ENCODE data around the gene DCDC2B.

The DCDC2B gene

DNA sequence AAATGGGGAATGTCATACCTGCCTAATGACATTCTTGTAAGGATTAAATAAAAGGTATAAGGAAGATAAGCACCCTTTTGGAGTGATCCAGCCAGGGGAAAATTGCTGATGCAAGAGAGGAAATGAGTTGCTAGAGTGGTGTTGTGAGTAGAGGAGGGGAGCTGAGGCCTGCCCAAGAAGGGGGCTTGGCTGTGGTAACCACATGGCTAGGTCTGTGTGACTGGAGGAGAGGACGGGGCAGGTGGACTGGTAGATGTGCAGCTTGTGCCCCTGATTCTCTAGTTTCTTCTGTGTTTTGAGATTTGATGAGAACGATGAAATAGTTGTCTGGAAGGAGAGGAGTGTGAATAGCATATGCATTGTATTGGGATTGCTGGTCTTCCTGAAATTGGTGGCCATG, 22.8 kb upstream of the DCDC2B start:
- FAIRE-seq (no peak), DNase-seq (ENCODE audit: insufficient read length, low spot score) (no peak)
- TF ChIP-seq POLR2A (IDR thresholded peaks at IDR 0.05; ENCODE audit: low read depth, low read length): no peak

DNA sequence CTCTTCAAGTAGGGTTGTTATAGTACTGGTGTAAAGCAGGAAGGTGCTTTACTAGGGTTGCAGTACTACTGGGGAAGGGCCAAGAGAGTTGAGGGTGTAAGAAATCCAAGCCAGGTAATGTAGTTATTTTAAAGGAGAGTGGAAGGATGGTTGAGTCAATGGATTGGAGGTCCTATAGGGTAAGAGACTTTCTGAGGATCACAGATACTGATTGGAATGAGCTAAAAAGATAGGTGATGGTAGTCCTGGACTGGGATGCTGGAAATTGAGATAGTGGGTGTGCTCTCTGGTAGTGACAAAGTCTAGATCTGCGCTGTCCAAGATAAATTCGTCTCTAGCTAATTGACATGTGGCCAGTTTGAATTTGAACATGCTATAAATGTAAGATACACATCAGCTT, 22.4 kb upstream of the DCDC2B start:
- TF ChIP-seq POLR2A (IDR thresholded peaks at IDR 0.05; ENCODE audit: low read depth, low read length): no peak
- DNase-seq (ENCODE audit: insufficient read length, low spot score): no peak
- no peak for FAIRE-seq

DNA sequence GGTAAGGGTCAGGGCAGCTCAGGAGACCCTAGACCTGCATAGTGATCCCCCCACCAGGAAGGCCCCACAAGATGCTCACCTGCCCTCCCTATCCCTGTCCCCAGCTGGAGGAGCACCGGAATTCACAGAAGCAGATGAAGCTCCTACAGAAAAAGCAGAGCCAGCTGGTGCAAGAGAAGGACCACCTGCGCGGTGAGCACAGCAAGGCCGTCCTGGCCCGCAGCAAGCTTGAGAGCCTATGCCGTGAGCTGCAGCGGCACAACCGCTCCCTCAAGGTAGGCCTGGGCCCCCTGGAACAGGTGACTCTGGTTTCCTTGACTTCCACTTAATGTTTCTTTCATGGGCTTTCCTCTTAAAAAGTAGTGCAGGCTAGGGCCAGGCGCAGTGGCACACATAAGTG, 21.0 kb upstream of the DCDC2B start:
- no peak for TF ChIP-seq POLR2A (IDR thresholded peaks at IDR 0.05; ENCODE audit: low read depth, low read length)
- FAIRE-seq (no peak), DNase-seq (ENCODE audit: insufficient read length, low spot score) (no peak)

DNA sequence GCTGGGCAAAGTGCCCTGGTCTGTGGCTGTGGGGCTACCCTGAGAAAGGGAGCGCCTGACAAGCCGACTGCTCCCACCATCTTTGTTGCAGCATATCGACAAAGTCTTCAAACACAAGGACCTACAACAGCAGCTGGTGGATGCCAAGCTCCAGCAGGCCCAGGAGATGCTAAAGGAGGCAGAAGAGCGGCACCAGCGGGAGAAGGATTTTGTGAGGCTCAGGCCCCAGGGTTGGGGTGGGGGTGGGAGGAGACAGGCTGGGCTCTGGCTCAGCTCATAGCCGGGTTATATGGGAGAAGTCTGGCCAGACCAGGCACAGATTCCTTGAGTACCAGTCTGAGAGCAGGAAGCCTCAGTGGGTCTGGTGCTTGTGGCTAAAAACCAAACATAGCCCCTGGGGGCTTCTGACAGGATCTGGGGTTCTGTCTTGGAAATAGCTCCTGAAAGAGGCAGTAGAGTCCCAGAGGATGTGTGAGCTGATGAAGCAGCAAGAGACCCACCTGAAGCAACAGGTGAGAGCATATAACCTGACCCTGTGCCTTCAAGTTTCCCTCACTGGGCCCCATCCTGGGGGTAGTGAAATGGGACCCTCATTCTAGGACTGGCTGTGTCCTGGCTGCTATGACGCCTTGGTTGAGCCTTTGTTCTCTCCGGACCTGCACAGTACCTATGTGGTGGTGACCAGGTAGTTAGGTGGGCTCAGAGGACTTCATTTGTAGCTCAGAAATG, 16.5 kb upstream of the DCDC2B start:
- TF ChIP-seq POLR2A (IDR thresholded peaks at IDR 0.05; ENCODE audit: low read depth, low read length): no peak
- FAIRE-seq (no peak), DNase-seq (ENCODE audit: insufficient read length, low spot score) (no peak)

DNA sequence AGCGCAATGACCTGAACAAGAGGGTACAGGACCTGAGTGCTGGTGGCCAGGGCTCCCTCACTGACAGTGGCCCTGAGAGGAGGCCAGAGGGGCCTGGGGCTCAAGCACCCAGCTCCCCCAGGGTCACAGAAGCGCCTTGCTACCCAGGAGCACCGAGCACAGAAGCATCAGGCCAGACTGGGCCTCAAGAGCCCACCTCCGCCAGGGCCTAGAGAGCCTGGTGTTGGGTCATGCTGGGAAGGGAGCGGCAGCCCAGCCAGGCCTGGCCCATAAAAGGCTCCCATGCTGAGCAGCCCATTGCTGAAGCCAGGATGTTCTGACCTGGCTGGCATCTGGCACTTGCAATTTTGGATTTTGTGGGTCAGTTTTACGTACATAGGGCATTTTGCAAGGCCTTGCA, 13.9 kb upstream of the DCDC2B start:
- FAIRE-seq (no peak), DNase-seq (ENCODE audit: insufficient read length, low spot score) (no peak)
- no peak for TF ChIP-seq POLR2A (IDR thresholded peaks at IDR 0.05; ENCODE audit: low read depth, low read length)

DNA sequence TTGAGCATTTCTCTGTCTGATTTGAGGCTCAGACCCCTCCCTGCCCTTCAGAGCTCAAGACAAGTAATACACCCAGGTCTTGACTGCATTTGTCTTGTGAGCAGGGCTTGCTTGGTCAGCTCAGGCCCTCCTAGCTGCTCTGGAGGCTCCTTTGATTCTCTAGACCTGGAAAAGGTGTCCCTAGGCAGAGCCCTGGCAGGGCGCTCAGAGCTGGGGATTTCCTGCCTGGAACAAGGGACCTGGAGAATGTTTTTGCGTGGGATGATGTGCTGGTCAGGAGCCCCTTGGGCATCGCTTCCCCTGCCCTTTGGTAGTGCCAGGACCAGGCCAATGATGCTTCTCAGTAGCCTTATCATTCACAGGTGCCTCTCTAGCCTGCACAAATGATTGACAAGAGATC, 13.4 kb upstream of the DCDC2B start:
- DNase-seq (ENCODE audit: insufficient read length, low spot score): no peak
- no peak for FAIRE-seq
- TF ChIP-seq POLR2A (IDR thresholded peaks at IDR 0.05; ENCODE audit: low read depth, low read length): no peak

DNA sequence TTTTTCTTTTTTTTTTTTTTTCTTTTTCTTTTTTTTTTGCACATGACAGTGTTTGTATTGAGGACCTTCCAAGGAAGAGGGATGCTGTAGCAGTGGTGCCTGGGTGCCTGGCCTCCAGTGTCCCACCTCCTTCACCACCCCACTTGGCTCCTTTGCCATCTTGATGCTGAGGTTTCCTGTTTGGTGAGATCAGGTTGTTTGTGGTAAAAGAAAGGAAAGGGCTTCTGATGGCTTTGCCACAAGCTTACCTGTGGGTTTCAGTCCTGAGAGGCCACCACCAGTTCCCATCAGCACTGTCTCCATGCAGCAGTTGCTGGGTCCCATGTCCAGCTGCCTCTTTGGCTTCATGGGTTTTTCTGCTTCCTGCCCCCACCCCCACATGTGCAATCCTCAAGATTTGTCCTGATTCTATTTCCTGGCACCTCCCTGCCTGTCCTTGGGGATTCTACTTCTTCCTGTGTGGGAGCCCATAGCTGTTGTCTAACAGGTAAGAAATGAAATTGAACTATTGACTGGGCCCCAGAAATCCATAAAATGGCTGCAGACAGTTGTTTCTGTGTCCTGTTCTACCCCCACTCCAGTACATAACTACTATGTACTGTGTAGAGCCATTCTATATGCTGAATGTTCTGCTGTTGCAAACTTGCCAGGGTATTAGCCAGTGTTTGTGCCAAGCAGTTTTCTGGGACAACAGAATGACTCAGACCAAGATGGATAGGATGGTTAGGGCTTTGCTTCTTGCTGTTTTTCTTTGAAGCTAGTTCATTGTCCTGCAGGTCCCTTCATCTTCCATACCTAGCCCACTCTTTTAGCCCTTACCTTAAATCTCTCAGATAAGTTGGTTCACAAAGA, 12.7 kb upstream of the DCDC2B start:
- no peak for FAIRE-seq

DNA sequence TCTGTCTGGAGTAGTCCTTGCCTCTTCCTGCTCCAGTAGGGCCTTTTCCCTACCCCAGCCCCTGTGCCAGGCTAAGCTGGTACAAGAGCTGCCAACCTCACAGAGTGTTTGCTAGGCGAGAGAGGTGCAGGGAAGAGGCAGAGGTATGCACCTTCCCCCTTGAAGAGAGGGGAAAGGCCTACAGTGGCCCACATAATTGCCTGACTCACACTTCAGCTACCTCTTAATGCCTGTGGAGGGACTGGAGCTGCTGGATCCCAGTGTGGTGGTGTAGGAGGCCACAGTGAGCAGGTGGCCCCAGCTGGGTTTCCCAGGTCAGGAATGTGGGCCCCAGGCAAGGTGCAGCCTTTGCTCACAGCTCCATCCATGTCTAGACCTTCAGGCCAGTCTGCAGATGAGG, 11.8 kb upstream of the DCDC2B start:
- DNase-seq (ENCODE audit: insufficient read length, low spot score) (no peak), FAIRE-seq (no peak)
- no peak for TF ChIP-seq POLR2A (IDR thresholded peaks at IDR 0.05; ENCODE audit: low read depth, low read length)

More for the DNA sequence above, 12.7 kb upstream of the DCDC2B start:
- TF ChIP-seq POLR2A (IDR thresholded peaks at IDR 0.05; ENCODE audit: low read depth, low read length): no peak
- DNase-seq (ENCODE audit: insufficient read length, low spot score): no peak

DNA sequence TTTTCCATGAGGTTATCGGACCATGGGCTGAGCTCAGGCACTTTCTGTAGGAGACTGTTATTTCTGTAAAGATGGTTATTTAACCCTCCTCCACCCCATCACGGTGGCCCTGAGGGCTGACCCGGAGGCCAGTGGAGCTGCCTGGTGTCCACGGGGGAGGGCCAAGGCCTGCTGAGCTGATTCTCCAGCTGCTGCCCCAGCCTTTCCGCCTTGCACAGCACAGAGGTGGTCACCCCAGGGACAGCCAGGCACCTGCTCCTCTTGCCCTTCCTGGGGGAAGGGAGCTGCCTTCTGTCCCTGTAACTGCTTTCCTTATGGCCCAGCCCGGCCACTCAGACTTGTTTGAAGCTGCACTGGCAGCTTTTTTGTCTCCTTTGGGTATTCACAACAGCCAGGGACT, 11.1 kb upstream of the DCDC2B start:
- DNase-seq (ENCODE audit: insufficient read length, low spot score): no peak
- TF ChIP-seq POLR2A (IDR thresholded peaks at IDR 0.05; ENCODE audit: low read depth, low read length): no peak
- no peak for FAIRE-seq

DNA sequence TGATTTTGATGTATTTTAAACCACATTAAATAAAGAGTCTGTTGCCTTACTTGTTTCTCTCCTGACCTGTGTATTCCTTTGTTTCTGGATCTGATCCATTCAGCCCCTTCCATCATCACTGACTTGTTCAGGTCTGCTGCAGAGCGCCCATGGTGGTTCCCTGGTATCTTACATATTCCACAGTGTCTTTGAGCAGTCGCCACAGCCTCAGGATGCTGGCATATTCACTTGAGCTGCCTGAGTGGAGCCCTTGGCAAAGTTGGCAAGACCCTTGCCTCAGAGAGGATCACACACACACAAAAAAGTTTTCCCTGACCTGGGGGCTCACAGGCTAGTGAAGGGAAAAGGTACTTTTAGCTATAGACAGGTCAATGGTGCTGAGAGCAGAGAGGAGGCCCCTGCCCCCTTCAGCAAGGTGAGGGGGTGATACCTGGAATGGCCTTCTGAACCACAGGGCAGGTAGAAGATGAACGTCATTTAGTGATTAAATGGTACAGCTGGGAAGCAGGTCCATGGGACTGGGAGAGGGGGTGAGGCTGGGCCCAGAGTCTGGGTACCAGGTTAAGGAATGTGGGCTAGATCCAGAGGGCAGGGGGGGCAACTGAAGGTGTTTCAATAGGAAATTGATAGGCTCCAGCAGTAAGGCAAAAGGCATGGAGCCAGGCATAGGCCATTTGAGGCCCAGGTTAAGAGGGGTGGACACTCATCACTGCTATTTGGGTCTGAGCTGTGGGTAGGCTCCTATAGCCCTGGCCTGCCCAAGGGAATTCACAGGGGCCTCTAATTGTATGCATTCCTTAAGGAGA, 10.4 kb upstream of the DCDC2B start:
- TF ChIP-seq POLR2A (IDR thresholded peaks at IDR 0.05; ENCODE audit: low read depth, low read length): no peak
- FAIRE-seq: no peak
- no peak for DNase-seq (ENCODE audit: insufficient read length, low spot score)

DNA sequence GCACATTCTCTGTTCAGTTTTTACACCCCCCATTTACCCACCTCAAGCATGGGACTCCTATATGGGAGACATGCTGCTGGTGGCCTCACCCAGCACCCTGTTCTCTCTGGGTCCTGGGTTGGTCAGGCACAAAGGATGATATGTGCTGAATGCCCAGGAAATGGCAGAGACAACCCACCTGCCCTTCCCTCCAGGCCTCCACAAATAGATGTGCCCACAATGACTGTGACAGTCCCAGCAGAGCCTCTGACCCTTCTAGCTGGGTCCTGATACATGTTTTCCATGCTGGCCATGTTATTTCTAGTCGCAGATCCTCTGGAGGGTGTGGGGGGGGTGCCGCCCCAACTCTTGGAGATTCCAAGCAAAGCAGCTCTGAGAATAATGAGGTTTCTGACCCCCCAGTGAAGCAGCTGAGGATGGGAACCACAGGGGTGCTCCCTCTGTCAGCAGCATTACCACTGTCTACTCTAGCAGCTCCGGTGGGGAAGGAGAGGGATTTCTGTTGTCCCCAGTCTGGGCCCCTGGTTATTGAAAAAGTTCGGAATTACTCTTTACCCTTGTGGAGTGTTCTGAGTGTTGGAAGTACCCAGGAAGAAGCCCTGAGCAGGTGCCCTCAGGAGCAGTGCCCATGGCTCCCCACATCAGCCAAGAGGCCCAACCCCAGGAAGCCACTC, 9.7 kb upstream of the DCDC2B start:
- FAIRE-seq: no peak
- DNase-seq (ENCODE audit: insufficient read length, low spot score): no peak
- no peak for TF ChIP-seq POLR2A (IDR thresholded peaks at IDR 0.05; ENCODE audit: low read depth, low read length)

DNA sequence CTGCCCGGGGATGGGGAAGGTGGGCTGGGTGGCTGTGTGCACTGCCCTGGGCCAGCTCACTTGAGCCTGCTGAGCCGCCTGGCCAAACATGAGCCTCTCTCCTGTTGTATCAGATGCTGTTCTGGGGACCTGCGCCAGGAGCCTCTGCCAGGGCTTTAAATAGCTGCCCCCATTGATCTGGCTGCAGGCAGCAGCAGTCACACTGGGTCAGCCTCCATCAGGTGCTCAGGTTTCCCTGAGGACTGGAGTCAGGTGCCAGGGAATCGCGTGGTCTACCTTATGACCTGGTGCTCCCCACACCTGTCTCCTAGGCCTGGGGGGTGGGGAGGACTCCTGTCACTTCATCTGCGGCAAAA, 9.2 kb upstream of the DCDC2B start:
- FAIRE-seq (no peak), DNase-seq (ENCODE audit: insufficient read length, low spot score) (no peak)
- TF ChIP-seq POLR2A (IDR thresholded peaks at IDR 0.05; ENCODE audit: low read depth, low read length): no peak

DNA sequence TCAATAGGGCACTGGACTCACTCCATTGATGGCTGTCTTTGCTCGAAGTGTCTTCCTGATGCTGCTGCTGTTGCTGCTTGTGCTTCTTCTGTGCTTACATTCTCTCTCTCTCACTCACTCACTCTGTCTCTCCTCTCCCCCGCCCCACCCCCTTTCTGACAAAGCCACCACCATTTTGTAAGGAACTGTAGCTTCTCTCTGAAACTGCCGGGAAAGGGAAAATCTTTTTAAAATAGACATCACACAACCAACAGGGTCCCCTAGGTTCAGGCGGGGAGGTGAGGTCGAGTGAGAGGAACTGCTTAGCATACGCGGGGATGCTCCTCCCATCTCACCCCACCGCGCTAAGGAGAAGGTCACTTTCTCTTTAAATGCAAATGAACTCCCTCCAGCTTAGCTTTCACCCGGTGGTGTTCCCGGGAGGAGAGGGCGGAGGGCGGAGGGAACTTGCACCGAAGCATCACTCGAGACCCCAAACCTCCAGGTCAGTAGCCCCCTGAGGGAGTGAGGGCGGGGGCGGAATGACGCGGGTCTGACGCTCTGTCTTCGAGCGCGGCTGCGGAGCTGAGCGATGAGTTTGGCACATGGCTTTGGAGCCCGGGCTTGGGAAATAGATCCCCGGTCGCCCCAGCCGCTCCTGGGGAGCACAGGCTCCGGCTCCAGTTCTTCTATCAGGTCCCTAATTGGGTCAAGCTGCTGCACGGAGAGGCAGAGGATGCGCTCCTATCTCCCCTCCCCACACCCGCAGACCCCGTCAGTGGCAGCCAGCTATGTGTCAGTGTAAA, 8.5 kb upstream of the DCDC2B start, which contains the start of gene CCDC28B:
Gene CCDC28B (plus strand): TSS at position 370 of the 785 bp plus-strand sequence. CDS start 1,341 bp downstream, outside the sequence.
- no peak for TF ChIP-seq POLR2A (IDR thresholded peaks at IDR 0.05; ENCODE audit: low read depth, low read length)
- DNase-seq (ENCODE audit: insufficient read length, low spot score) (peak; percentile 61), FAIRE-seq (no peak)
